Measurements from ENCODE around the gene HMGB4.

Gene HMGB4, protein sequence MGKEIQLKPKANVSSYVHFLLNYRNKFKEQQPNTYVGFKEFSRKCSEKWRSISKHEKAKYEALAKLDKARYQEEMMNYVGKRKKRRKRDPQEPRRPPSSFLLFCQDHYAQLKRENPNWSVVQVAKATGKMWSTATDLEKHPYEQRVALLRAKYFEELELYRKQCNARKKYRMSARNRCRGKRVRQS

DNA sequence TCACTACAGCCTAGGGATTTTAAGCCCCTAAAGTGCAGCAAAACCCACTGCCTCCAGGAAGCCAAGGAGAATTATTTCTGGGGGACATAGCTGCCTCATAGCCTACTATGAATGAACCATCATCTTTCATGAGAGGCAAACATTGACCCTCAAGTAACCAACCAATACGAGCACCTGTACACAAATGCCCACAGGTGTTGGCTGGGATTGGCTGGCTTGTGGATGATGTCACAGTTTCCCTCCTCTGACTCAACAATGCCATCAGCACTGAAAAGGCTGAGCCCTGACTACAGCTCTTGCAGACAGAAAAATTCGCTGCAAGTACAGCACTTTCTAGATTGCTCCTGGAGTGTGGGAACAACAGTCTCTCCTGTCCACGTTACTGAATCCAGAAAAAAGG lies at the start of gene HMGB4:
TSS of gene HMGB4 (plus strand) at position 301 of the 400 bp plus-strand sequence. CDS start 113 bp downstream, outside the sequence.
- no peak for DNase-seq (ENCODE audit: low read depth, low spot score)

DNA sequence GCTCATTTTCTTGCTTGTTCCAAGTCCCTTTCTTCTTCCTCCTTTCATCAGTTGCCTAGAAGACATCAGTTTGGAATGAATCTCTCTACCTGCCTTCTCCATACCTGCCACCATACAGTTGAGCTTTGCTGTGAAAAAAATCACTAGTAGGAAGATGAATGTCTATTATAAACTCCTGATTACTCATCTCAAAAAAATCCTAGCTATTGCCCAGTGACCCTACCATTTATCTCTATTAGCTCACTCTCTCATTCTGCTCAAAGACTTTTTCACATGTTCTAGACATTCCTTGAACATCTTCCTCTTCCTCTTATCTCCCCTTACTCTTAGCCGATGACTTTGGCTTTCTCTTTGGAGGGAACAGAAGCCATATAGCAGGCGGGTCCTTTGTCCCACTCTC lies 49.7 kb upstream of the HMGB4 start:
- DNase-seq (ENCODE audit: low read depth, low spot score) = no peak

DNA sequence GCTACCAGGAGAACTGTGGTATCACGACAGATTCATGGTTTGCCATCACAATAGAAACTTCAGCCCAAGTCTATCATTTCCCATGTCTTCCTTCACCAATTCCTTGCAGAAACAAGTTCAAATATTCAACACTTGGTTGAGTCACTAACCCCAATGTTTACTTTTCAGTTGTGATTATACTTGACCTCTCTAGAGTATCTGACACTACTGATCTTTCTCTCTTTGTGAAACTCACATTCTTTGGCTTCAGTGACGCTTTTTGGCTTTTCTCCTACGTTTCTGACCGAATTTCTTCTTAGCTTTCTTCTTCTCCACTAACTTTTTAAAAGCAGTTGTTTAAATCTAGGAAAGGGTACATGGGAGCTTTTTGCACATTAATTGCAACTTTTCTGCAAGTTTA lies 48.8 kb upstream of the HMGB4 start:
- no peak for DNase-seq (ENCODE audit: low read depth, low spot score)

DNA sequence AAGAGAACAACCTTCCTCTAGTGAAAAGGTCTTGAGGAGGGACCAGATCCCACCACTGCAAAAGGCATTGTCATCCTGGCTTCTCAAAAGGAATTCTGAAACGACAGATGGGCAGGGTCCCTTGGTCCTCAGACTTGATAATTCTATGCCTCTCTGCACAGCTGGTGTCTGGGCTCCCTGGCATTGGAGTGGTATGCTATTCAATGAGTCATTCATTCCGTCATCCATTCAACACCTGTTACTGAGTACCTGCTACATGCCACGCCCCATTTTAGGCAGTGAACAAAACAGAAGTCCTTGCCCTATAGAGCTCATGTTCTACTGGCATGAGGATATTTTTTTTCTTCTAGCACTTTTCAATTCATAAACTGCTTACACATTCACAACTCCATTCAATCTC lies 45.8 kb upstream of the HMGB4 start:
- no peak for DNase-seq (ENCODE audit: low read depth, low spot score)

DNA sequence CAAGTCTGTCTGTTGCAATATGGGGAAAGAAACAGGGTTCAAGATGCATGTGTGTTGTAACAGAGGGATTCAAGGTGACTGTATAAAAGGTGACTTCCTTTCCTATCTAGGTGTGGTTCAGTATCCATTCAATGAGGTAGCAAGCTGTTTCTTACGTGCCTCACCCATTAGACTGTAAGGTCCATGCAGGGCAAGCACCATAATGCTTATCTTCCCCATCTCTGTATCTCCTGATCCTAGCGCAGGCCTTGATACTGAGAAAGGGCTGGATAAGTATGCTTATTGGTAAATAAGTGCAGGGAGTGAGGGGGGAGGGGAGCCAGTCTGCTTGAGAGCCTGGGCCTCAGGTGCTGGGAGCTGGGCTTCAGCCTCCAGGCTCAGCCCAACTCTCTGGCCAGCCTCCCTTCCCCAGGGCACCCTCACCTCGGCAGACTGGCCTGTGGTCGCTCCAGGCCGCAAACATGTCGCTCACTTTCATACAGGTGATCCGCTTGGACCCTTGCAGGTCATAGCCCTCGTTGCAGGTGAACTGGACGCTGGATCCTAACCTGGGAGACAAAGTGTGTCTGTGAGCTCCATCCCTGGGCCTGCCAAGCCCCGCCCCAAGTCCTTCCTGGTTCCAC lies 44.5 kb upstream of the HMGB4 start:
- no peak for DNase-seq (ENCODE audit: low read depth, low spot score)

DNA sequence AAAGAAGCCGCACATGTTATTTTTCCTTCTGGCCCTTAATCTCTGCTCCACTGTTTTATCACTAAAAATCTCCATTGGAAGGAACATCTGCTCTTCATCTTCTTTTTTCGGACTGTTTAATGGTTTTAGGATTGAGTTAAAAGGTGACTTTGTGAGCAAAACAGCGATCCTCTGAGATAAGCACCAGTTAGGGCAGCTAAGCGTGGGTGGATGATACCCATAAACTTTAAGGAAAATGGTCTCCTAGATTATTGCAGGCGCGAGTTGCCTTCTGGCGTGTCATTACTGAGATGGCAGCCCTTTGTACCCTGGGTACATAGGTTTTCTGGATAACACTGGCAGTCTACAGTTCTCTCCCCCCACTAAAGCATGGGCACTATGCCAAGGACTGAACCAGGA lies 44.0 kb upstream of the HMGB4 start:
- DNase-seq (ENCODE audit: low read depth, low spot score) = no peak

DNA sequence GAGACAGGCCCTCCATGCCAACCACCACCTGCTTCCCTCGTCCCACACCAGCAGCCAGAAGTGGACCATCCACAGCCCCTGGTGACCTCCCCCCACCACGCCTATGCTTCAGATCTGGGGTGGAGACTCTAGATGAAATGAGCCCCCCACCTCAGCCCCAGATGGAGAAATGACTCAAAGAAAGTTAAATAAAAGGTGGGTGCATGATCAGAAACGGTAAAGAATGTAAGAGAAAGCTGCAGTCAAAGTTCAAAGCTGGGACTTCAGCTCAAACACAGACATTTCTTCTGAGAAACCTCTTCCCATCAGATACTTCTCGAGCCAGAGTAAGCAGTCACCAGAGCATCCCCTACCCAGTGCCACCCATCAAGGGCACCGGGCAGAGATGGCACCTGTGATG lies 43.1 kb upstream of the HMGB4 start:
- no peak for DNase-seq (ENCODE audit: low read depth, low spot score)

DNA sequence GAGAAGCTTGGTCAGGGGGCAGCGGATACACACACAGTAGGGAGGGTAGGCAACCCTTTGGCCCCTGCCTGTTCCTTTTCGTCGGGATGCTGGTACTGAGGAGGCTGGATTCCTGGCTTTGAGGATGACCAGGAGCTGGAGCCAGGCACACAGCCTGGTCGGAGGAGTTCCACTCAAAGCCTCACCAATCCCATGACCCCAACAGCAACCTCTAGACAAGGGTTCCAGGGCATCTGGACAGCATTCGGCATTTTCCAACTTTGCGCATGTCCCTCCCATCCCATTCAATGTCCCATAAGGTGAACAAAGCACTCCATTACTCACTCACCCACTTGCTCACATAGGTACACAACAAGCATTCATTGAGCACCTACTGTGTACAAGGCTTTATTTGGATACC lies 42.6 kb upstream of the HMGB4 start:
- DNase-seq (ENCODE audit: low read depth, low spot score) = no peak

DNA sequence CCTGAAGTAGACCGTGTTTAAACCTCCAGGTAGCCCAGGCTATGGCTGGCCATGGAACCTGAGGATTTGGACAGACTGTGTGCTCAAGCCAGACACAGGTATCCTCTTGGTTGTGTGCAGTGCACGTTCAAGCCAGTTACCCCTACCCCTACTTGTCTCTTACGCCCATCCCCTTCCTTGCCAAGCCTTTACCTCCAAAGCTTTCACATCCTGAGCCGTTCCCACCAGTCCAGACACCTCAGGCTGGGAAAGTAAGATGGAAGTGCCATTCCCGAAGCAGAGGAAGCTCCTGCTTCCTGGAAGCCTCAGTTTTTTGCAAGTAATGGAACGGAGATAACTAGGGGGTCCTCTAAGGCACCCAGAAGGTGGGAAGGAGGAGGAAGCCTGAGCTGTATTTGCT lies 41.5 kb upstream of the HMGB4 start:
- DNase-seq (ENCODE audit: low read depth, low spot score) = no peak

DNA sequence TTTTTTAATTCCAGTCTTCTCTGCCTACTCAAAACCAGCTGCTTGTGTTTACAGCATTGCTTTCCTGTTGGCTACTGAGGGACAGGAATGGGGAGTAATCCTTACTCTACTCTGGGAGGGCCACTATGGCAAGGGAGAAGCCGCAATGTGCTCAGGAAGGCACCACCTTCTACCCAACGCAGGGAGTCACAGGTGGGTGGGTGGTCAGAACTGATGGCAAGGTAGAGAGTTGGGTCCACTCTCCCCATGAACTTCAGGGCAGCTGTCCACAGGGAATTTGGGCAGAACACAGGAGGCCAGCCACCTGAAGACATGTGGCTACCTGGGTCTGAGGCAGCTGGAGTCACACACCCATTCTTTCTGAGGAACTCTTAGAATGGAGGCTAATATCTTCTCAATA lies 40.5 kb upstream of the HMGB4 start:
- no peak for DNase-seq (ENCODE audit: low read depth, low spot score)

DNA sequence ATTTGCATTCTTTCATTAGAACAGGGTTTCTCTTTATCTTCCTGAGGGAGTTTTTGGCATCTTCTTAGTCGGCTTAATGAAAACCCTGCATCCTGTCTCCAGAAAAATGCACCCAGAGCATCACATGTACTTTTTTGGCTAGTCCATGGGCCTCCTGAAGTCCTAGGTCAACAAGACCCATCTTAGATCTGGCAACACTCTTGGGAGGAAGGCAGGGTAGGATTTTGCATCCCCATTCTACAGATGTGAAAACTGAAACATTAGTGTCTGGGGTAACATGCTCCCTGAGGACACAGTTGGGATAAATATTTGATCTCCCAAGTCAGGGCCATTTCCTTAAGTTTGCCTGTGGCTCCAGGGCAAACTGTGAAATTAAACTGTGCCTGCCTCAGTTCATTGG lies 40.0 kb upstream of the HMGB4 start:
- DNase-seq (ENCODE audit: low read depth, low spot score) = no peak

DNA sequence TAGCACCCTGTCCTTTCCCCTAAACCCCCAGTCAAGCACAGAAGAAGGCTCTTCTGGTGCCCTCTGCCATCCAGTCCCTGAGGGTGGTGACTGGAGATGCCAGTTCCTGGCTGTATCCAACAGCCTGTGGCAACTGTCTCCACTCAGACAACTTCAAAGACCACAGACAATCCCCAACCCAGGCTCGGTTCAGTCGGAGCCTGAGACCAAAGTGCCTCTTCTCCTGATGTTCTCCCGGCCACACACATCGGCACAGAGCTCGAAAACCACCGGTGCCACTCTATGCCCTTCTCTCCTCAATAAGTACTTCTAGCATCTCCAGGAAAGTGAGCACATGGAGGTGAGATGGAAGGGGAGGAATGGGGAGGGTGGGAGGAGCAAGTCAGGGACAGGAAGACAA lies 39.6 kb upstream of the HMGB4 start:
- no peak for DNase-seq (ENCODE audit: low read depth, low spot score)

DNA sequence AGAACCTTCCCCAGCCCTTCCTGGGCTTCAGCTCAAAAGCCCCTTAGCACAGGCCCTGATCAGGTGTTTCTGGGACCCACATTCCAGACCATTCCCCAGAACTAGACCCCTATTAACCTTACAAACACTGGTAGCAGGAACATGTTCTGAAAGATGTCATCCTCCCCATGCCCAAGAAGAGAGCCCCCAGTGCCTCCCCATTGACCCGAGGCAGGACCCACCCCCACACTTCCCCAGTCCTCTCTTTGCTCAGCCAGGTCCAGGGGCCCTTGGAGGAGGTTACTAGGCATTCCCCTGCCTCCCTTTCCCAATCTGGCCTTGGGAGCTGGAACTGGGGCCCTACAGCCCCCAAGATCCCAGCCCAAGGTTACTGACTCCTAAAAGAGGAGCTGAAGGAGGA lies 38.9 kb upstream of the HMGB4 start:
- no peak for DNase-seq (ENCODE audit: low read depth, low spot score)

DNA sequence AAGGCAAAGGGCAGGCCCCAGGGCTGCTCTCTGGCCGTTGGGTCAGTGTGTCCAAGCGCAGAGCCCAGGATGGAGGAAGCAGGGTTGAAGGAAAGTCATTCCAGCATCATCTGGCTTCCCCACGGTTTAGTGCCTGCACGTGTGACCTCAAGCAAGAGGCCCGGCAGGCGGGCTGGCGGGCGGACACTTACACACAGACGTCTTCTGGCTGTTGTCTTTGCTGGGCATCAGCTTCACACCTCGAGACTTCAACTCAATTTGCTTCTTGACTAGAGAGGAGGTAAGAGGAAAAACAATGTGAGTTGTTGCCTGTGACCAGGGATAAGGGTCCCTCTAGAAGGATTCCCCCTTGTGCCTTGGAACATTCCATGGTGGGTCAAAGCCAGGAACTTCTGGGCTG lies 38.4 kb upstream of the HMGB4 start:
- DNase-seq (ENCODE audit: low read depth, low spot score) = no peak

DNA sequence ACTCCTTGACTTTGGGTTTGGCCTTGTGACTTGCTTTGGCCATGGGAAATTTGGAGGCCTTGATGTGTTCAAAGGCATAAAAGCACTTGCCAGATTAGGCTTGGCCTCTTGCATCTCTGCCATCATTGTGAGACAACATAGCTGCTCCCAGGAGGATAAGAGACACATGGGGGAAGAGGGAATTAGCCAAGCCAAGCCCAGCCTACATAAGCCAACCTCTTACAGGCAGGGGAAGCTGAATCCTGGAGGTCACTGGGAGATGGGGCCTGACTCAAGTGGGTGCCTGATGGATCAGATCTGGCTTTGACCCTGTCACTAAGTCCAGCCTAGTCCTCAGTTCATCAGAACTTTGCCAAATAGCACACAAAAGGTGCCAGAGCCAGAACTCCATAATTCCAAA lies 37.6 kb upstream of the HMGB4 start:
- DNase-seq (ENCODE audit: low read depth, low spot score) = no peak

DNA sequence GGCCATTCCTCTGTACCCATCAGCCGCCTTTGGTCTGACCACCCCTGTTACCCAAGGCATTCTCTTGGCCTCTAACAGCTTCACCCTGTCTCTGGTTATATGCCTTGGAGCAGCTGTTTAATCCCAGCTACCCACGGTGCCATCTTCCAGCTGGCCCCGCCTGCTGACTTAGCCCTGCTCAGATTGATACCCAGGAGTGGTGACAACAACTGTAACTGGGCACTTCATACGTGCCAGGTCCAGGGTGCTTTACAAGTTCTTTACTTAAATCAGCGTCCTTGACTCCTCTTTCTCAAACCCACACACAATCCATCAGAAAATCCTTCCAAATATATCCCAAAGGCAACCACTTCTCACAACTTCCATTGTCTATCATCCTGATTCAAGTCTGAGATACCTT lies 37.2 kb upstream of the HMGB4 start:
- no peak for DNase-seq (ENCODE audit: low read depth, low spot score)

DNA sequence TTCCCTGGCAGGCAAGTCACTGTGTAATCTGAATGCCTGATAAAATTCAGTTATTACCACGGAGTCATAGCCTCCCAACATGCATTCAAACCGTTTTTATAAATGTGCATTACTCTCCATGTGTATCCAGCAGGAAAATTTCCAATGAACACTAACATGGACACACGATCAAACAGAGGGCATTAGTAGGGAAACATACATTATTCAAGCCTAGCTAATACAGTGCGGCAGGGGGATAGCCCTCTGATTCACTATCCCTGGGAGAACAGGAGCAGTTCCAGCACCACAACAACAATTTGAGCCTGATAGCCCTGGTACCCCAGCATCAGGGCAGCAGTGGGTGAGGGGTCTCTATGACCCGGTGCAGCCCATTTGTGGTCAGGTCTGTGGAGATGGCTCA lies 35.8 kb upstream of the HMGB4 start:
- DNase-seq (ENCODE audit: low read depth, low spot score) = no peak

DNA sequence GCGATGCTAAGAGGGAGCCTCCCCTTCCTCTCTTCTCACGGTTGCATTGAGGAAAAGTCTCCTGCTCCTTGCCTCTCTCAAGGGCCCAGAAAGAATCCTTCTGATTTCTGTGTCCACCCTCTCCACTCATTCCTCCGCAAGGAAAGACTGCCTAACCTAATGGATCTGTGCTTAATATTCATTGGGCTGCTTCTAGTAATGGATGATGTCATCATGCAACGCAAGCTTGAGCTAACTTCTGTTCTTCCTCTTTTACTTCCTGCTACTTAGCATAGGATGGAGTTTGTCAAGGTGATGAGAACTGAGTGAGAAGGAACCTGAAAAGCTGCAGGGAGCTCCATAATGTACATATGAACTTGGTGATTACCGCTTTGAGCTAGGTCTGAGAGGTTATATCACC lies 35.2 kb upstream of the HMGB4 start:
- no peak for DNase-seq (ENCODE audit: low read depth, low spot score)

DNA sequence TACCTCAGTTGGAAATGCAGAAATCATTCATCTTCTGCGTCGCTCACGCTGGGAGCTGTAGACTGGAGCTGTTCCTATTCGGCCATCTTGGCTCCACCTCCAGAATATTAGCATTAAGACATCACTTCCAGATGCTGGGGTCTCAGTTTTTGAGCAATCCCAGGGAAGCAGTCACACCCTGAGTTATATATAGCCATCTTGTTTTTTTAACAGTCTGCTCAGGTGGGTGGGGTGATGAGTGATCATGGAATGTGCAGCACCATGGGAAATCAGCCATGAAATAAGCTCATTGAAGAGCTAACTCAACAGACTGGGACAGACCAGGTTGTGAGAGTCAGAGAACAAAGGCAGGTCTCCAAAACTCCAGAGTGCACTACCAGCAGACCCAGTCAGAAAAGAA lies 27.0 kb upstream of the HMGB4 start:
- no peak for DNase-seq (ENCODE audit: low read depth, low spot score)

DNA sequence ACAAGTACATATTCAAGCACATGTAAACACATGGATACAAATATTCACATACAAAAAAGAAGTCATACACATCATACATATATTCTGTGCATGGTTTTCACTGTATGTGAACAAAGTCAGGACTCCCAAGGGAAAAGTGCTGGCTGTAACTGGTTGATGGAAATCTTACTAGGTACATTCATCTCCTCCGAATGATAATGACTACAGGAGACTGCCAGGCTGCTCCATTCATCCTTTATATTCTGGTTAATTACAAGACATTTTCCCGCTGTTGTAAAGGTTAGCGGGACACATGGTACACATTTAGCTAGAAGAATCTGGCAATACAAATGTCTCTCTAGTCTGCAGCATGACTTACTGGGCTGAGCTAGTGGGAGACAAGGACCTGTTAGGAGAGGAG lies 26.2 kb upstream of the HMGB4 start:
- no peak for DNase-seq (ENCODE audit: low read depth, low spot score)

DNA sequence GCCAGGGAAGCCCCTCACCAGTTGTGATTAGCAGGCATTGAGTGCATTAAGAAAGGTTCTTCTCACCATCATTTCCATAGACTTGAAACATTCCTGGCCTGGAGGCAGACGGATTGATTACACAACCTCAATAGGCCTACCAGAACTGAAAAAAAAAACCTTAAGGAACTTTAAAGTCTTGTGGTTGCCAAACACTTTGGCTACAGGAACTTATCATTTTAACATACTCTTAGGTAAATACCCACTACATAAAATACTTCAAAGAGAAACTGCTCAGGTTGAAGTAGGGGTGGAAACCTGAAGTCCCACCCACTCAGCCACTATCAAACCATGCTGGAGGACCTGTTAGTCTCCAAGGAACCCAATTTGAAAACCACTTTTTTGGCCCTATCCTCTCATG lies 22.4 kb upstream of the HMGB4 start:
- DNase-seq (ENCODE audit: low read depth, low spot score) = no peak

DNA sequence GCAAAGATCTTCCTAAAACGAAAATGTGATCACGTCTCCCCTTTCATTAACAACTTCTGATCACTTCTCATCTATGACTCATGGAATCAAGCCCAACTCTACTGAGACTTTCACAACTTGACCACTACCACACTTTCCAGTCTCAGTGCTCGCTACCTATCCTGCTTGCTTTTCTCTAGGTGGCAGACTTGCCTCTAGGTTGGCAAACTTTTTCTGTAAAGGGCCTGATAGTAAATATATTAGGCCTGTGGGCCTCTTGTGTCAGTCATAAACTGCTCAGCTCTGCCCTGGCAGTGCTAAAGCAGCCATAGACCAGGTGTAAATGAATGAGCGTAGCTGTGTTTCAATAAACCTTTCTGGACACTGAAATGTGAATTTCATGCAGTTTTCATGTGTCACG lies 21.5 kb upstream of the HMGB4 start:
- no peak for DNase-seq (ENCODE audit: low read depth, low spot score)

DNA sequence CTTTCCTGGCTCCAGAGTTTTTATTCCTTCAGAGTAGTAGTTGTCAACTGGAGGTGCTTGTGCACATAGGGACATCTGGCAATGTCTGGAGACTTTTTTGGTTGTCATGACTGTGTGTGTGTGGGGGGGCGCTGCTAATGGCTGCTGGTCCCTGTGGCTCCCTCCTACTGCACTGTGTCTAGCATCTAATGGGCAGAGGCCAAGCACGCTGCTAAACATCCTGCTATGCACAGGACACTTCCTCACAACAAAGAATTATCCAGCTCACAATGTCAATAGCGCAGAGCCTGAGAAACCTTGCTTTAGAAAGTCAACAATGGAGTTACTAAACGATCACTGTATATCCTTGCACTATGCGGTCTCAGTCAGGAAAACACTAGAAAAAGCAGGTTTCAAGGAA lies 19.7 kb upstream of the HMGB4 start:
- DNase-seq (ENCODE audit: low read depth, low spot score) = no peak

DNA sequence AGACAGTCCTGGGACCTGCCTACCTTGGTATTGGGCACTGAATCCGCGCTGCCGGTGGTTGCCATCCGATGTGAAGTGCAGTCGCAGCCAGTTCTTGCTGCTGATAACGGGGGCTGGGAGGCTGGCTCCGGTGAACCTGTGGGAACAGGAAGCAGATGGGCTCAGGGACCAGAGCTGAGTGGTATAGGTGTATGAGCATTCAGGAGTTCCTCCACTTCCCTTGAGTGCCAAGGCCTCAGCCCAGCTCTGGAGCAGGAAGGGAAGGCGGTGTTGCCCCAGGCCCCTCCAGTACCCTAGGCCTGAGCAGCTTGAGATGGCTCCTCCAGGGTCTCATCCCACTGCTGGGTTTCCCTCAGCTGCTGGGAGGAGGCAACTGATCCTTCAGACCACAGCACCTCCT lies 17.0 kb upstream of the HMGB4 start:
- DNase-seq (ENCODE audit: low read depth, low spot score) = no peak
